Activated naive CD4-positive, alpha-beta T cell treated with anti-CD3 and anti-CD28 coated beads, Interleukin-2, amount 50 U/mL, for 72 hours (primary cell): ENCODE measurements around the gene KIAA1614. TPM values are rescaled to one million over a fixed set of nuclear protein-coding genes. Genes with fewer than 3 reads are reported as not detected.

Experiments used
- ATAC-seq, 2 donors: fragments of 150-1000 bp; cut with Tn5 transposase; 2 replicates each; pipeline ENCODE4 v1.10.0; 2021; ENCODE audit warnings: mild to moderate bottlenecking in 2 of 2, moderate library complexity in 2 of 2
- DNase-seq, 2 donors: peaks; one replicate each; pipeline ENCODE4 v3.0.0; 2021 to 2022; ENCODE audit warnings: low spot score in 2 of 2
- H3K27ac Mint-ChIP-seq, 2 donors: one replicate each; pipeline ENCODE4 v1.8.0; 2022; ENCODE audit warnings: mild to moderate bottlenecking in 2 of 2, mixed read lengths in 2 of 2
- H3K36me3 Mint-ChIP-seq, 2 donors: one replicate each; pipeline ENCODE4 v1.8.0; 2022; ENCODE audit warnings: mixed read lengths in 2 of 2
- H3K9me3 Mint-ChIP-seq, 2 donors: one replicate each; pipeline ENCODE4 v1.8.0; 2022; ENCODE audit warnings: mixed read lengths in 2 of 2
- total RNA-seq, 2 donors: library from RNA; stranded (reverse); gene quantifications; one replicate each; pipeline ENCODE4 v1.2.3, GENCODE V29; 2022

KIAA1614 gene
- total RNA-seq, 2 donors from 2014 or later, result 0.05 to 0.31 TPM

- DNase-seq, result no peak
- Mint-ChIP-seq H3K9me3 (peaks cover 0 to 7% of the 10 kb centered on the region in 2 donors), H3K27ac (no peak overlapping the region), H3K36me3 (no peaks in the 10 kb centered on the region)
- no peak for ATAC-seq
These were observed 10.2 kb upstream of the KIAA1614 start for GRCh38 chr1:180902541-180902940.

- Mint-ChIP-seq H3K36me3 (no peaks in the 10 kb centered on the region), H3K27ac (no peak overlapping the region), H3K9me3 (peaks cover 0 to 7% of the 10 kb centered on the region in 2 donors)
- ATAC-seq (no peak), DNase-seq (no peak)
These were observed 6.8 kb upstream of the KIAA1614 start for GRCh38 chr1:180905927-180906326.

GRCh38 chr1:180906511-180906910, 6.2 kb upstream of the KIAA1614 start:
- ATAC-seq, result no peak
- no peaks in the 10 kb centered on the region for H3K36me3 Mint-ChIP-seq
- no peak overlapping the region for H3K27ac Mint-ChIP-seq
- DNase-seq, result no peak
- peaks cover 0 to 7% of the 10 kb centered on the region in 2 donors for H3K9me3 Mint-ChIP-seq

GRCh38 chr1:180907313-180908055, 5.2 kb upstream of the KIAA1614 start:
- Mint-ChIP-seq H3K9me3 (peaks cover 0 to 7% of the 10 kb centered on the region in 2 donors), H3K27ac (no peak overlapping the region), H3K36me3 (no peaks in the 10 kb centered on the region)
- no peak for DNase-seq
- ATAC-seq, result no peak

GRCh38 chr1:180908074-180908765, 4.5 kb upstream of the KIAA1614 start:
- H3K36me3 Mint-ChIP-seq, result no peaks in the 10 kb centered on the region
- ATAC-seq, result no peak
- H3K27ac Mint-ChIP-seq, result no peak overlapping the region
- DNase-seq, result no peak
- peaks cover 0 to 7% of the 10 kb centered on the region in 2 donors for H3K9me3 Mint-ChIP-seq

GRCh38 chr1:180909005-180909414, 3.7 kb upstream of the KIAA1614 start:
- Mint-ChIP-seq H3K36me3 (peaks cover 0 to 6% of the 10 kb centered on the region in 2 donors), H3K9me3 (peaks cover 0 to 7% of the 10 kb centered on the region in 2 donors), H3K27ac (no peak overlapping the region)
- ATAC-seq, result peak in 1 of 2 donors; percentile 54
- DNase-seq, result no peak

GRCh38 chr1:180909462-180909976, 3.2 kb upstream of the KIAA1614 start:
- Mint-ChIP-seq H3K9me3 (peaks cover 0 to 2% of the 10 kb centered on the region in 2 donors), H3K27ac (no peak overlapping the region), H3K36me3 (peaks cover 0 to 6% of the 10 kb centered on the region in 2 donors)
- no peak for ATAC-seq
- no peak for DNase-seq

- Mint-ChIP-seq H3K9me3 (no peaks in the 10 kb centered on the region), H3K36me3 (peaks cover 0 to 6% of the 10 kb centered on the region in 2 donors), H3K27ac (no peak overlapping the region)
- DNase-seq, result peak in 1 of 2 donors; percentile 33
- no peak for ATAC-seq
These were observed 981 bp upstream of the KIAA1614 start for GRCh38 chr1:180911640-180912191.

GRCh38 chr1:180912211-180912800, 391 bp upstream of the KIAA1614 start:
- H3K9me3 Mint-ChIP-seq, result no peaks in the 10 kb centered on the region
- H3K27ac Mint-ChIP-seq, result no peak overlapping the region
- H3K36me3 Mint-ChIP-seq, result peaks cover 0 to 6% of the 10 kb centered on the region in 2 donors
- DNase-seq (peak in 1 of 2 donors; percentile 52), ATAC-seq (peak in 1 of 2 donors; percentile 56)

GRCh38 chr1:180915426-180915965, 2.8 kb downstream of the KIAA1614 start:
- DNase-seq (no peak), ATAC-seq (no peak)
- Mint-ChIP-seq H3K36me3 (peaks cover 0 to 6% of the 10 kb centered on the region in 2 donors), H3K9me3 (no peaks in the 10 kb centered on the region), H3K27ac (no peak overlapping the region)

GRCh38 chr1:180916012-180916770, 3.5 kb downstream of the KIAA1614 start:
- Mint-ChIP-seq H3K36me3 (peaks cover 0 to 6% of the 10 kb centered on the region in 2 donors), H3K9me3 (no peaks in the 10 kb centered on the region), H3K27ac (no peak overlapping the region)
- ATAC-seq (no peak), DNase-seq (no peak)

GRCh38 chr1:180916771-180917170, 4.1 kb downstream of the KIAA1614 start:
- peaks cover 0 to 6% of the 10 kb centered on the region in 2 donors for H3K36me3 Mint-ChIP-seq
- H3K9me3 Mint-ChIP-seq, result no peaks in the 10 kb centered on the region
- ATAC-seq (no peak), DNase-seq (no peak)
- no peak overlapping the region for H3K27ac Mint-ChIP-seq

GRCh38 chr1:180917306-180918065, 4.8 kb downstream of the KIAA1614 start:
- Mint-ChIP-seq H3K27ac (no peak overlapping the region), H3K36me3 (peaks cover 0 to 6% of the 10 kb centered on the region in 2 donors), H3K9me3 (no peaks in the 10 kb centered on the region)
- no peak for DNase-seq
- ATAC-seq, result no peak

GRCh38 chr1:180918519-180918918, 5.8 kb downstream of the KIAA1614 start:
- H3K9me3 Mint-ChIP-seq, result no peaks in the 10 kb centered on the region

GRCh38 chr1:180919183-180919700, 6.5 kb downstream of the KIAA1614 start:
- Mint-ChIP-seq H3K36me3 (no peaks in the 10 kb centered on the region), H3K27ac (no peak overlapping the region), H3K9me3 (no peaks in the 10 kb centered on the region)
- ATAC-seq (no peak), DNase-seq (no peak)

More at GRCh38 chr1:180918519-180918918, 5.8 kb downstream of the KIAA1614 start:
- ATAC-seq (no peak), DNase-seq (no peak)
- Mint-ChIP-seq H3K27ac (no peak overlapping the region), H3K36me3 (peaks cover 0 to 4% of the 10 kb centered on the region in 2 donors)
